ENCODE data around the gene LRRC75B.

- TF ChIP-seq SIN3A (IDR thresholded peaks at IDR 0.05; ENCODE audit: borderline replicate concordance, insufficient read depth, low read length) (no peak), TAF1 (IDR thresholded peaks at IDR 0.05; ENCODE audit: borderline replicate concordance, insufficient read depth, low read length) (no peak), FOXP2 (optimal IDR thresholded peaks at IDR 0.05; ENCODE audit: borderline replicate concordance, extremely low read depth, extremely low read length, insufficient read depth) (no peak)
Measured at GRCh38 chr22:24588381-24588756, 4.5 kb downstream of the LRRC75B start.

Data from PFSK-1 (cell line).